Measurements from ENCODE around the gene EXPH5. TPM values are rescaled to one million over a fixed set of nuclear protein-coding genes. Genes with fewer than 3 reads are reported as not detected.

EXPH5 gene
- 0.14 and 0.22 TPM in 2 replicates for total RNA-seq

GRCh38 chr11:108593214-108593922, at the start of gene EXPH5:
EXPH5 (minus strand) TSS chr11:108593768; CDS start chr11:108593536, 232 bp downstream.

GRCh38 chr11:108498046-108498815, 95.3 kb downstream of the EXPH5 start, which contains the start of gene POGLUT3:
POGLUT3 (minus strand) TSS chr11:108498384; CDS start chr11:108498366, 18 bp downstream.

GRCh38 chr11:108467091-108467823, 126.3 kb downstream of the EXPH5 start, which contains the start of gene C11orf65:
C11orf65 (minus strand) TSS chr11:108467529; CDS start chr11:108461559, 5,970 bp downstream.

Other genes with a start within 250 kb of the EXPH5 start
- gene C11orf65, start 126.2 kb downstream of the EXPH5 start, total RNA-seq = 0.44 and 0.72 TPM in 2 replicates
- 19.9 and 48.2 TPM in 2 replicates for gene POGLUT3, start 95.4 kb downstream of the EXPH5 start, total RNA-seq
- 14.0 and 35.5 TPM in 2 replicates for gene DDX10, start 71.3 kb upstream of the EXPH5 start, total RNA-seq